Neural cell (in vitro differentiated cells): ENCODE data around the gene CES4A. TPM values are rescaled to one million over a fixed set of nuclear protein-coding genes. Genes with fewer than 3 reads are reported as not detected.

Experiments used
- H2AFZ ChIP-seq: fragments of 200-600, 300-800 bp; sonication (generic), shearing (Covaris generic); 2 replicates; pipeline ENCODE4 v1.6.0; 2014; ENCODE audit warnings: low read depth, mild to moderate bottlenecking, antibody characterized with exemption, low read length, moderate library complexity
- H3F3A ChIP-seq: fragments of 200-600 bp; shearing (Covaris generic); 2 replicates; pipeline ENCODE4 v1.6.1; 2016; ENCODE audit warnings: mild to moderate bottlenecking, moderate library complexity, mixed read lengths, antibody characterized with exemption, low read length; ENCODE audit not compliant: insufficient read depth, poor library complexity, severe bottlenecking
- H3K27ac ChIP-seq: fragments of 200-600, 300-800 bp; sonication (generic), shearing (Covaris generic); 2 replicates; pipeline ENCODE4 v1.5.1; 2014; ENCODE audit warnings: mild to moderate bottlenecking, low read length, moderate library complexity
- H3K27me3 ChIP-seq: fragments of 300-800, 200-600 bp; sonication (generic), shearing (Covaris generic); 2 replicates; pipeline ENCODE4 v1.6.0; 2014; ENCODE audit warnings: mild to moderate bottlenecking, low read depth, low read length, moderate library complexity; ENCODE audit not compliant: insufficient read depth
- H3K36me3 ChIP-seq: fragments of 300-800, 200-600 bp; sonication (generic), shearing (Covaris generic); 2 replicates; pipeline ENCODE4 v1.5.1; 2014; ENCODE audit warnings: mild to moderate bottlenecking, antibody characterized with exemption, low read length, moderate library complexity; ENCODE audit not compliant: insufficient read depth
- H3K4me2 ChIP-seq: fragments of 300-800, 200-600 bp; sonication (generic), shearing (Covaris generic); 2 replicates; pipeline ENCODE4 v1.6.0; 2014; ENCODE audit warnings: mild to moderate bottlenecking, low read length
- H3K4me3 ChIP-seq: fragments of 300-800, 200-600 bp; sonication (generic), shearing (Covaris generic); 2 replicates; pipeline ENCODE4 v1.5.1; 2014; ENCODE audit warnings: mild to moderate bottlenecking, low read length, moderate library complexity
- H3K79me2 ChIP-seq: fragments of 200-600 bp; shearing (Covaris generic); replicated peaks from 2 replicates; pipeline ENCODE4 v1.6.0; 2014; ENCODE audit warnings: mild to moderate bottlenecking, low read length, moderate library complexity; ENCODE audit not compliant: insufficient read depth
- H3K9ac ChIP-seq: fragments of 300-800, 200-600 bp; sonication (generic), shearing (Covaris generic); 2 replicates; pipeline ENCODE4 v1.6.1; 2016; ENCODE audit warnings: mild to moderate bottlenecking, low read length, mixed read lengths
- H3K9me2 ChIP-seq: fragments of 200-600 bp; shearing (Covaris generic); 2 replicates; pipeline ENCODE4 v1.6.1; 2016; ENCODE audit warnings: mild to moderate bottlenecking, low read length, mixed read lengths; ENCODE audit not compliant: insufficient read depth
- H3K9me3 ChIP-seq: fragments of 200-600, 300-800 bp; sonication (generic), shearing (Covaris generic); 2 replicates; pipeline ENCODE4 v1.6.1; 2016; ENCODE audit warnings: mild to moderate bottlenecking, mixed run types, low read length, moderate library complexity, mixed read lengths
- H4K20me1 ChIP-seq: fragments of 200-600 bp; shearing (Covaris generic); 2 replicates; pipeline ENCODE4 v1.6.1; 2016; ENCODE audit warnings: mild to moderate bottlenecking, mixed run types; ENCODE audit not compliant: insufficient read depth
- CTCF ChIP-seq: fragments of 450-650 bp; IDR thresholded peaks from 2 replicates; pipeline ENCODE4 v1.5.1; 2014; ENCODE audit warnings: antibody characterized with exemption, mild to moderate bottlenecking, moderate library complexity; ENCODE audit not compliant: poor library complexity, severe bottlenecking
- EP300 ChIP-seq: fragments of 450-650 bp; conservative IDR thresholded peaks from 2 replicates; pipeline ENCODE4 v1.6.1; 2014; ENCODE audit warnings: antibody characterized with exemption, mild to moderate bottlenecking, moderate library complexity; ENCODE audit not compliant: poor library complexity, severe bottlenecking
- EZH2 ChIP-seq: fragments of 200-600, 300-800 bp; shearing (Covaris generic), sonication (generic); IDR thresholded peaks from 2 replicates; pipeline ENCODE4 v1.6.1; 2014; ENCODE audit warnings: antibody characterized with exemption, low read length, borderline replicate concordance, mild to moderate bottlenecking; ENCODE audit not compliant: insufficient read depth, poor library complexity, severe bottlenecking
- MXI1 ChIP-seq: fragments of 450-650 bp; conservative IDR thresholded peaks from 2 replicates; pipeline ENCODE4 v1.6.1; 2014; ENCODE audit warnings: antibody characterized with exemption, mild to moderate bottlenecking; ENCODE audit not compliant: poor library complexity, severe bottlenecking
- POLR2AphosphoS5 ChIP-seq: IDR thresholded peaks from 2 replicates; pipeline ENCODE4 v1.6.1; 2012
- RAD21 ChIP-seq: fragments of 450-650 bp; conservative IDR thresholded peaks from 2 replicates; pipeline ENCODE4 v1.6.1; 2014; ENCODE audit warnings: antibody characterized with exemption, mild to moderate bottlenecking, moderate library complexity
- REST ChIP-seq: IDR thresholded peaks from 2 replicates; pipeline ENCODE4 v1.6.1; 2012; ENCODE audit warnings: borderline replicate concordance
- SMC3 ChIP-seq: fragments of 450-650 bp; conservative IDR thresholded peaks from 2 replicates; pipeline ENCODE4 v1.6.1; 2014; ENCODE audit warnings: antibody characterized with exemption, mild to moderate bottlenecking, moderate library complexity; ENCODE audit not compliant: poor library complexity
- TAF1 ChIP-seq: IDR thresholded peaks from 2 replicates; pipeline ENCODE4 v1.6.1; 2012; ENCODE audit warnings: low read depth
- polyA plus RNA-seq: library from polyadenylated mRNA; depleted of rRNA; stranded (reverse); fragments of >200 nt; gene quantifications from 2 replicates; pipeline ENCODE4 v1.2.3, GENCODE V29; 2014

CES4A gene
- polyA plus RNA-seq, 1 donor from 2014 or later: 51.2 TPM

GRCh38 chr16:67011274-67011673, 22.9 kb downstream of the CES4A start:
- Histone ChIP-seq H3K9me2 (no peaks in the 10 kb centered on the region), H3K4me2 (no peak overlapping the region), H3K4me3 (no peak overlapping the region), H3K79me2 (no peaks in the 10 kb centered on the region), H3K36me3 (no peaks in the 10 kb centered on the region), H3K9ac (no peak overlapping the region), H3K27ac (no peak overlapping the region), H3F3A (no peaks in the 10 kb centered on the region), H3K27me3 (peaks cover 22% of the 10 kb centered on the region), H4K20me1 (no peaks in the 10 kb centered on the region), H2AFZ (no peak overlapping the region), H3K9me3 (no peaks in the 10 kb centered on the region)
- no peak for TF ChIP-seq RAD21
- TF ChIP-seq REST: no peak
- no peak for TF ChIP-seq CTCF
- TF ChIP-seq EZH2: no peak
- no peak for TF ChIP-seq EP300
- no peak for TF ChIP-seq MXI1
- TF ChIP-seq TAF1: no peak
- TF ChIP-seq POLR2AphosphoS5: no peak
- no peak for TF ChIP-seq SMC3

- TF ChIP-seq CTCF (no peak), TAF1 (no peak), SMC3 (no peak), REST (no peak), EP300 (no peak), EZH2 (no peak), RAD21 (no peak), POLR2AphosphoS5 (no peak), MXI1 (no peak)
- no peak overlapping the region for H3K4me2 ChIP-seq
- H3K9me2 ChIP-seq: no peaks in the 10 kb centered on the region
- H3K9me3 ChIP-seq: no peaks in the 10 kb centered on the region
- peak overlapping the region; percentile 58 for H3K4me3 ChIP-seq
- H3K27ac ChIP-seq: no peak overlapping the region
- no peaks in the 10 kb centered on the region for H3F3A ChIP-seq
- no peak overlapping the region for H2AFZ ChIP-seq
- peaks cover 22% of the 10 kb centered on the region for H3K27me3 ChIP-seq
- H3K79me2 ChIP-seq: no peaks in the 10 kb centered on the region
- no peaks in the 10 kb centered on the region for H3K36me3 ChIP-seq
- no peaks in the 10 kb centered on the region for H4K20me1 ChIP-seq
- peak overlapping the region; percentile 20 for H3K9ac ChIP-seq
Measured at GRCh38 chr16:67013233-67013822, 24.9 kb downstream of the CES4A start.
